Suppressor macrophage treated with lipopolysaccharide for 4 hours (primary cell): ENCODE measurements around the gene KRT73.
A peak's percentile ranks its signal among the peaks of the same experiment; 100 is the strongest.

Experiments used
- DNase-seq: peaks from one replicate; pipeline ENCODE4 v3.0.0-alpha.2; 2020

The KRT73 gene

GRCh38 chr12:52617403-52617785, 965 bp downstream of the KRT73 start:
- DNase-seq, result no peak

GRCh38 chr12:52616680-52617402, 1.5 kb downstream of the KRT73 start:
- DNase-seq, result no peak

GRCh38 chr12:52615912-52616311, 2.4 kb downstream of the KRT73 start:
- DNase-seq, result no peak

GRCh38 chr12:52615208-52615868, 3.0 kb downstream of the KRT73 start:
- DNase-seq, result peak; percentile 59

GRCh38 chr12:52614381-52615207, 3.8 kb downstream of the KRT73 start:
- DNase-seq, result no peak

GRCh38 chr12:52613384-52614030, 4.9 kb downstream of the KRT73 start:
- DNase-seq, result no peak

GRCh38 chr12:52612431-52613383, 5.7 kb downstream of the KRT73 start:
- no peak for DNase-seq

- DNase-seq, result no peak
Measured at GRCh38 chr12:52611080-52611468, 7.3 kb downstream of the KRT73 start.

GRCh38 chr12:52608826-52609630, 9.3 kb downstream of the KRT73 start:
- DNase-seq, result no peak

- DNase-seq, result no peak
Measured at GRCh38 chr12:52608161-52608560, 10.2 kb downstream of the KRT73 start.

GRCh38 chr12:52607314-52607713, 11.0 kb downstream of the KRT73 start:
- DNase-seq, result no peak

- DNase-seq, result no peak
Measured at GRCh38 chr12:52606581-52607218, 11.7 kb downstream of the KRT73 start.

- no peak for DNase-seq
Measured at GRCh38 chr12:52606096-52606495, 12.3 kb downstream of the KRT73 start.

- DNase-seq, result no peak
Measured at GRCh38 chr12:52605542-52605941, 12.8 kb downstream of the KRT73 start.

- no peak for DNase-seq
Measured at GRCh38 chr12:52604859-52605258, 13.5 kb downstream of the KRT73 start.

- no peak for DNase-seq
Measured at GRCh38 chr12:52603314-52603713, 15.0 kb downstream of the KRT73 start.

GRCh38 chr12:52602552-52602951, 15.8 kb downstream of the KRT73 start:
- DNase-seq, result no peak

GRCh38 chr12:52601671-52602070, 16.7 kb downstream of the KRT73 start:
- no peak for DNase-seq

GRCh38 chr12:52600941-52601481, 17.3 kb downstream of the KRT73 start, which contains the start of gene KRT72:
KRT72 (minus strand) TSS chr12:52601463; CDS start chr12:52601452, 11 bp downstream.
- DNase-seq, result no peak

- DNase-seq, result no peak
Measured at GRCh38 chr12:52600475-52600874, 17.9 kb downstream of the KRT73 start.
